ENCODE results near the gene ERICH4.
"Not testable (repeated sequence)": the region's sequence is repeated elsewhere in the genome, so short reads cannot be mapped to it uniquely, and the experiment has no call there.

ERICH4 gene

DNA sequence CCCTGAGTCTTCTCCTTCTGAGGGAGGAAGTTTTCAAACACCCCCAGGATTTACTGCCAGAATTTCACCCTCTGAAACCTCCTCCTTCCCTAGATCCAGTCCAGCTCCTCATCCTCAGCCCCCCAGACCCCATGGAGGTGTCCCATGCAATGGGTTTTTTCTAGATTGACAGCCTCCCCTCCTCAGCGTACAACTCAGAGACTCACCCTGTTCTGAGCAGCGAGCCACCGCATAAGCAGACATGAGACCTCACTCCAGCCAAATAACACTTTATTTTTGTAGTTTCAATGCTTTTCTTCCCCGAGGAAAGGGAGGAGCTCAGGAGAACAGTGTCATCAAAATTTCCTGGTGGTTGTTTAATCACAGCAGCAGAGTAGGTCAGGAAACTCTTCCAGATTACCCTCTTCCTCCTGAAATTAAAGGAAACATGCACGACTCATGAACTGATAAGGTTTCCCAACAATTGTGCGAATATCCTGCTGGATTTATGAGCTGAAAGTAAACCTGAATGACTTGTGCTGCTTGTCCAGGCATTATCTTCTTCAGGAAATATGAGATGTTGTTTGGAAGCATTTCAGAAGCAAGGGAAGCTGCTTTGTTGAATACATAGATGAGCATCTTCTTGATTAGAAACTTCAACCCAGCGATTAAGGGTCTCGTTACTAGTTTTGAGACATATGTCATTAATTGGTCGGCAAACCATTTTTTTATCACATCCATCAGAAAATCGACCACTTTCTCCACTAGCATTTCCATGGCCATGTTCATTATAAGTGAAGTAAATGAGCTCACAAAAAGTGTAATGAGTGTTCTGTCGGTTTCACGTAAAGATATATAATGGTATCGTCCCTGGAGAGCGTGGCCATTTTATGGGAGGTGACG, 36.2 kb downstream of the ERICH4 start:
- no peak for DNase-seq

DNA sequence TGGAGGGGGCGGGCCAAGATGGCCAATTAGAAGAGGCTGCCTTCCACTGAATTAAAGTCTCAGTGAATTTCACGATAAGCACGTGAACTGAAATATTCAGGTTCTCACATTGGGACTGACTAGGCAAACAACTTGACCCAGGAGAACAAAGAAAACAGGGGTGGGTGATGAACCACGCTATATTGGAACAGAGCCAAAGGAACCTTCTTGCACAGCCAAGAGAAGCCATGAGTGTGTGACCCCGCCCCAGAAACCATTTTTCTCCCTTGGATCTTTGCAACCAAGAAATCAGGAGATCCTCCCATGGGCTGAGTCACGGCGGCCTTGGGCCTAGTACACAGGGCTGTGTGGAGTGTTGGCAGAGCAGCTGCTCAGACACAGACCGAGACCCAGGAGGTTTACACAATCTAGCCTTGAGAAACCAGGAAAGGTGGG, 36.8 kb downstream of the ERICH4 start:
- no peak for DNase-seq

DNA sequence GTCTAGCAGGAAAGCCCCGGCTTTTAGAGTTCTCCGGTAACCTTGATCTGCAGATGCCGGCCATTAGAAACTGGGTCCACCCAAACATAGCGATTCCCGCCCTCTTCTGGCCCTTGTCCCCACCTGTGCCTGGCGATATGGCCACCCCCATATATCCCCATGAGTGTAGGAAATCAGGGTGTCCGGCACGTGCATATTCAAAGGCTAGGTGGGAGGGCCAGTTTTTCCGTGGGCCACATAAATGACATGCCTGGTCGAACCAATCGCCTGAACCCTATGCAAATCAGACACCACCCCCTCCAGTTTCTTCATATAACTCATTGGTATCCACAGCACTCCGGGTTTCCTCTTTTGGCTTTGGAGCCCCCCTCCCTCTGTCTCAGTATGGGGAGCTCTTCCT, 37.4 kb downstream of the ERICH4 start:
- DNase-seq: no peak

DNA sequence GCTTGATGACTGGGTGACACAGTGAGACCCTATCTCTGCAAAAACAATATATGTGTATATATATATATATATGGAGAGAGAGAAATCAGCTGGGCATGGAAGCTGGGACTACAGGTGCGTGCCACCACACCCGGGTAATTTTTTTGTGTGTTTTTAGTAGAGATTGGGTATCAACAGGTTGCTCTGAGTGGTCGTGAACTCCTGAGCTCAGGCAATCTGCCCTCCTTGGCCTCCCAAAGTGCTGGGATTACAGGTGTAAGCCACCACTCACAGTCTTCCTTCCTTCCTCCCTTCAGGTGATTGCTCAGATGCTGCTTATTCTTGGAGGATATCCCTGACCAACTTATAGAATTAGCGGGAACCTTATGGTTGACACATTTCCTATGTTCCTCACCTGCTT, 41.9 kb downstream of the ERICH4 start:
- DNase-seq: no peak

DNA sequence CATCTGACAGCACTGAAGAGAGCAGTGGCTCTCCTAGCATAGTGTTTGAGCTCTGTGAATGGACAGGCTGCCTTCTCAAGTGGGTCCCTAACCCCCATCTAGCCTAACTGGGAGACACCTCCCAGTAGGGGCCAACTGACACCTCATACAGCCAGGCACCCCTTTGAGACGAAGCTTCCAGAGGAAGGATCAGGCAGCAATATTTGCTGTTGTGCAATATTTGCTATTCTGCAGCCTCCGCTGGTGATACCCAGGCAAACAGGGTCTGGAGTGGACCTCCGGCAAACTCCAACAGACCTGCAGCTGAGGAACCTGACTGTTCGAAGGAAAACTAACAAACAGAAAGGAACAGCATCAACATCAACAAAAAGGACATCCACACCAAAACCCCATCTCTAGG, 44.0 kb downstream of the ERICH4 start:
- not testable (repeated sequence) for DNase-seq

DNA sequence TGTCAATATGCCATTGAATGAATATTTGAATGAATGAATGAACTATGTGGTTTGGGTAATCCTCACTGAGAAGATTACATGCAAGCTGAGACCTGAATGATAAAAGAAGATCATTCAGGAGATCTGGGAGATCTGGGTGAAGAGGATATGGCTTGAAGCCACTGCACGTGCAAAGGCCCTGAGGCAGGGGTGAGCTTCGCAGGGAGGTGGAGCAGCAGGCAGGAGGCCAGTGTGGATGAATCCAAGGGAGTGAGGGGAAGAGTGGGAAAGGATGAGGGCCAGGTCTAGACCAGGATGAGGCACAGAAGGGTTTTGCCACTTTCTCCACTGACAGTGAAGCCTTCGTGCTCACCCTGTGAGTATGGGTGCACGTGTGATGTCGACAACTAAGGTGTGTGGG, 49.9 kb downstream of the ERICH4 start:
- no peak for DNase-seq
